Stimulated activated CD4-positive, alpha-beta T cell treated with anti-CD3 and anti-CD28 coated beads, Interleukin-4, amount 100 ng/mL, for 1 hour (primary cell): ENCODE results near the gene LPP.

ENCODE experiments used
- DNase-seq: peaks from one replicate; pipeline ENCODE4 v3.0.0-alpha.2; 2020

LPP gene

GRCh38 chr3:188825901-188826300 lies 671.9 kb downstream of the LPP start:
- DNase-seq = no peak

- DNase-seq = no peak
Observed at GRCh38 chr3:188826574-188826973, 672.6 kb downstream of the LPP start.

GRCh38 chr3:188827103-188827502 lies 673.1 kb downstream of the LPP start:
- DNase-seq = no peak

- DNase-seq = no peak
Observed at GRCh38 chr3:188827576-188827975, 673.6 kb downstream of the LPP start.

GRCh38 chr3:188829130-188829529 lies 675.2 kb downstream of the LPP start:
- DNase-seq = no peak

- DNase-seq = no peak
Observed at GRCh38 chr3:188829576-188829975, 675.6 kb downstream of the LPP start.

GRCh38 chr3:188830893-188831292 lies 676.9 kb downstream of the LPP start:
- no peak for DNase-seq

- DNase-seq = no peak
Observed at GRCh38 chr3:188832146-188832545, 678.2 kb downstream of the LPP start.

GRCh38 chr3:188832961-188833721 lies 679.2 kb downstream of the LPP start:
- no peak for DNase-seq

- no peak for DNase-seq
Observed at GRCh38 chr3:188834349-188834748, 680.4 kb downstream of the LPP start.

GRCh38 chr3:188839187-188839695 lies 685.3 kb downstream of the LPP start:
- DNase-seq = no peak

GRCh38 chr3:188840290-188840689 lies 686.3 kb downstream of the LPP start:
- DNase-seq = no peak

- DNase-seq = no peak
Observed at GRCh38 chr3:188841906-188842305, 687.9 kb downstream of the LPP start.

- DNase-seq = no peak
Observed at GRCh38 chr3:188842639-188843038, 688.7 kb downstream of the LPP start.

- no peak for DNase-seq
Observed at GRCh38 chr3:188844096-188844495, 690.1 kb downstream of the LPP start.

- DNase-seq = no peak
Observed at GRCh38 chr3:188845514-188845913, 691.6 kb downstream of the LPP start.

GRCh38 chr3:188848947-188849346 lies 695.0 kb downstream of the LPP start:
- no peak for DNase-seq

GRCh38 chr3:188853856-188854771 lies 700.2 kb downstream of the LPP start:
- DNase-seq = no peak

GRCh38 chr3:188854772-188855149 lies 700.8 kb downstream of the LPP start:
- no peak for DNase-seq

- no peak for DNase-seq
Observed at GRCh38 chr3:188855675-188856074, 701.7 kb downstream of the LPP start.

GRCh38 chr3:188860147-188860546 lies 706.2 kb downstream of the LPP start:
- DNase-seq = no peak

GRCh38 chr3:188861842-188862744 lies 708.1 kb downstream of the LPP start:
- no peak for DNase-seq

- no peak for DNase-seq
Observed at GRCh38 chr3:188863999-188864406, 710.0 kb downstream of the LPP start.
